ENCODE data around the gene PRDM1. TPM values are rescaled to one million over a fixed set of nuclear protein-coding genes. Genes with fewer than 3 reads are reported as not detected.
A peak's percentile ranks its signal among the peaks of the same experiment; 100 is the strongest.

Gene PRDM1
- 2.7 and 4.5 TPM in 2 replicates for total RNA-seq

GRCh38 chr6:106085984-106086813 lies at the start of gene PRDM1:
TSS of gene PRDM1 (plus strand) at chr6:106086336. CDS start at chr6:106086554, 218 bp downstream.
- peak; percentile 18 for TF ChIP-seq CTCF (IDR thresholded peaks at IDR 0.05; ENCODE audit: insufficient read depth, low read length, poor library complexity, severe bottlenecking)
- DNase-seq (ENCODE audit: low read depth) = peak; percentile 54
- Histone ChIP-seq H3K27me3 (ENCODE audit: control insufficient read depth, insufficient read depth, low read length) (no peaks in the 10 kb centered on the region), H3K36me3 (ENCODE audit: control insufficient read depth, insufficient read depth, low read length) (no peaks in the 10 kb centered on the region), H3K4me3 (ENCODE audit: low read depth, low read length) (peak within 1 kb of the TSS; percentile 60)

- no peak for DNase-seq (ENCODE audit: low read depth)
- Histone ChIP-seq H3K4me3 (ENCODE audit: low read depth, low read length) (no peak overlapping the region), H3K27me3 (ENCODE audit: control insufficient read depth, insufficient read depth, low read length) (no peaks in the 10 kb centered on the region), H3K36me3 (ENCODE audit: control insufficient read depth, insufficient read depth, low read length) (no peaks in the 10 kb centered on the region)
- no peak for TF ChIP-seq CTCF (IDR thresholded peaks at IDR 0.05; ENCODE audit: insufficient read depth, low read length, poor library complexity, severe bottlenecking)
Observed at GRCh38 chr6:106037060-106037459, 49.1 kb upstream of the PRDM1 start.

- H3K27me3 ChIP-seq (ENCODE audit: control insufficient read depth, insufficient read depth, low read length) = no peaks in the 10 kb centered on the region
- no peak overlapping the region for H3K4me3 ChIP-seq (ENCODE audit: low read depth, low read length)
- TF ChIP-seq CTCF (IDR thresholded peaks at IDR 0.05; ENCODE audit: insufficient read depth, low read length, poor library complexity, severe bottlenecking) = no peak
- H3K36me3 ChIP-seq (ENCODE audit: control insufficient read depth, insufficient read depth, low read length) = no peaks in the 10 kb centered on the region
- no peak for DNase-seq (ENCODE audit: low read depth)
Observed at GRCh38 chr6:106039897-106040592, 46.1 kb upstream of the PRDM1 start.

GRCh38 chr6:106044151-106044550 lies 42.0 kb upstream of the PRDM1 start:
- Histone ChIP-seq H3K4me3 (ENCODE audit: low read depth, low read length) (no peak overlapping the region), H3K36me3 (ENCODE audit: control insufficient read depth, insufficient read depth, low read length) (no peaks in the 10 kb centered on the region), H3K27me3 (ENCODE audit: control insufficient read depth, insufficient read depth, low read length) (no peaks in the 10 kb centered on the region)
- no peak for DNase-seq (ENCODE audit: low read depth)
- no peak for TF ChIP-seq CTCF (IDR thresholded peaks at IDR 0.05; ENCODE audit: insufficient read depth, low read length, poor library complexity, severe bottlenecking)

GRCh38 chr6:106045077-106045476 lies 41.1 kb upstream of the PRDM1 start:
- DNase-seq (ENCODE audit: low read depth) = no peak
- H3K27me3 ChIP-seq (ENCODE audit: control insufficient read depth, insufficient read depth, low read length) = no peaks in the 10 kb centered on the region
- H3K36me3 ChIP-seq (ENCODE audit: control insufficient read depth, insufficient read depth, low read length) = no peaks in the 10 kb centered on the region
- TF ChIP-seq CTCF (IDR thresholded peaks at IDR 0.05; ENCODE audit: insufficient read depth, low read length, poor library complexity, severe bottlenecking) = no peak
- H3K4me3 ChIP-seq (ENCODE audit: low read depth, low read length) = no peak overlapping the region
